Brain microvascular endothelial cell (primary cell): ENCODE measurements around the gene ADORA1.

ENCODE experiments used
- DNase-seq: peaks from one replicate; pipeline ENCODE4 v3.0.0-alpha.2; 2020
- H3K27ac ChIP-seq: fragments of 250-450 bp; sonication (Bioruptor Pico); 2 replicates; pipeline ENCODE4 v1.5.1; 2020; ENCODE audit warnings: mild to moderate bottlenecking, moderate library complexity
- H3K27me3 ChIP-seq: fragments of 250-450 bp; sonication (Bioruptor Pico); replicated peaks from 2 replicates; pipeline ENCODE4 v1.5.1; 2020; ENCODE audit warnings: mild to moderate bottlenecking
- H3K36me3 ChIP-seq: fragments of 250-450 bp; sonication (Bioruptor Pico); replicated peaks from 2 replicates; pipeline ENCODE4 v1.5.1; 2020; ENCODE audit warnings: mild to moderate bottlenecking
- H3K4me3 ChIP-seq: 2 replicates; pipeline ENCODE4 v1.5.1; 2011; ENCODE audit warnings: low read depth, mild to moderate bottlenecking, control low read depth, low read length, moderate library complexity
- CTCF ChIP-seq: IDR thresholded peaks from 2 replicates; pipeline ENCODE4 v1.5.1; 2011; ENCODE audit warnings: low read depth, mild to moderate bottlenecking, moderate library complexity, low read length, control low read depth, inconsistent platforms; ENCODE audit errors: missing control alignments
- in situ Hi-C: cut with HindIII; loops from 2 replicates; pipeline ENCODE4 v1.10.0; 2017; ENCODE audit warnings: low sequenced_read_pairs, low pct_ligation_motif_present

ADORA1 gene

GRCh38 chr1:203127666-203128430 is at the start of gene ADORA1:
ADORA1 (plus strand) TSS chr1:203127726; CDS start chr1:203128842, 1,116 bp downstream.
- H3K27me3 ChIP-seq: peaks cover 40% of the 10 kb centered on the region

GRCh38 chr1:203077956-203078355 is 49.6 kb upstream of the ADORA1 start:
- TF ChIP-seq CTCF: no peak
- H3K27ac ChIP-seq: no peak overlapping the region
- in situ Hi-C loops: no loop called here
- H3K4me3 ChIP-seq: no peak overlapping the region
- peaks cover 47% of the 10 kb centered on the region for H3K27me3 ChIP-seq
- H3K36me3 ChIP-seq: no peaks in the 10 kb centered on the region
- no peak for DNase-seq

More at GRCh38 chr1:203127666-203128430, at the start of gene ADORA1:
- in situ Hi-C loops: no loop called here
- no peaks in the 10 kb centered on the region for H3K36me3 ChIP-seq
- H3K27ac ChIP-seq: no peak within 1 kb of the TSS
- TF ChIP-seq CTCF: peak; percentile 11
- H3K4me3 ChIP-seq: peak within 1 kb of the TSS; percentile 20
- peak; percentile 12 for DNase-seq

GRCh38 chr1:203078478-203078877 is 49.0 kb upstream of the ADORA1 start:
- no peak for TF ChIP-seq CTCF
- in situ Hi-C loops: no loop called here
- no peak overlapping the region for H3K27ac ChIP-seq
- DNase-seq: no peak
- no peaks in the 10 kb centered on the region for H3K36me3 ChIP-seq
- no peak overlapping the region for H3K4me3 ChIP-seq
- H3K27me3 ChIP-seq: peaks cover 45% of the 10 kb centered on the region

GRCh38 chr1:203080456-203080855 is 47.1 kb upstream of the ADORA1 start:
- no peak overlapping the region for H3K4me3 ChIP-seq
- TF ChIP-seq CTCF: no peak
- in situ Hi-C loops: no loop called here
- no peak for DNase-seq
- H3K36me3 ChIP-seq: no peaks in the 10 kb centered on the region
- H3K27me3 ChIP-seq: peaks cover 28% of the 10 kb centered on the region
- H3K27ac ChIP-seq: no peak overlapping the region

- peaks cover 16% of the 10 kb centered on the region for H3K27me3 ChIP-seq
- in situ Hi-C loops: no loop called here
- H3K27ac ChIP-seq: no peak overlapping the region
- no peak for DNase-seq
- TF ChIP-seq CTCF: no peak
- H3K36me3 ChIP-seq: no peaks in the 10 kb centered on the region
- H3K4me3 ChIP-seq: no peak overlapping the region
Observed at GRCh38 chr1:203081465-203082230, 45.9 kb upstream of the ADORA1 start.
